Mesothelial cell of epicardium (in vitro differentiated cells): ENCODE measurements around the gene GLCE. TPM values are rescaled to one million over a fixed set of nuclear protein-coding genes. Genes with fewer than 3 reads are reported as not detected.
"Not testable (repeated sequence)": the region's sequence is repeated elsewhere in the genome, so short reads cannot be mapped to it uniquely, and the experiment has no call there.

Source experiments
- DNase-seq, 2 experiments: peaks; one replicate each; pipeline ENCODE4 v3.0.0; 2021; ENCODE audit warnings: low spot score in 2 of 2; ENCODE audit not compliant: unreplicated experiment in 2 of 2
- H3K27ac Mint-ChIP-seq: 2 replicates; pipeline ENCODE4 v1.8.0; 2021; ENCODE audit warnings: mixed read lengths
- H3K27me3 Mint-ChIP-seq: 2 replicates; pipeline ENCODE4 v1.8.0; 2021; ENCODE audit warnings: low read depth, mixed read lengths
- H3K36me3 Mint-ChIP-seq: 2 replicates; pipeline ENCODE4 v1.8.0; 2021; ENCODE audit warnings: mixed read lengths
- H3K4me1 Mint-ChIP-seq: 2 replicates; pipeline ENCODE4 v1.8.0; 2021; ENCODE audit warnings: mixed read lengths
- H3K4me3 Mint-ChIP-seq: 2 replicates; pipeline ENCODE4 v1.8.0; 2021; ENCODE audit warnings: mild to moderate bottlenecking, moderate library complexity, mixed read lengths
- H3K9me3 Mint-ChIP-seq: 2 replicates; pipeline ENCODE4 v1.8.0; 2021; ENCODE audit warnings: mixed read lengths
- total RNA-seq: library from RNA; stranded (reverse); gene quantifications from 3 replicates; pipeline ENCODE4 v1.2.1, GENCODE V29; 2021
- TF ChIP-seq, protein P1 (sequence below): fragments of 200-600 bp; sonication (generic); IDR thresholded peaks from one replicate; pipeline ENCODE4 v1.5.0; 2021; ENCODE audit warnings: antibody characterized with exemption; ENCODE audit not compliant: unreplicated experiment

GLCE gene
- total RNA-seq, 1 donor from 2014 or later = 22.0 TPM

DNA sequence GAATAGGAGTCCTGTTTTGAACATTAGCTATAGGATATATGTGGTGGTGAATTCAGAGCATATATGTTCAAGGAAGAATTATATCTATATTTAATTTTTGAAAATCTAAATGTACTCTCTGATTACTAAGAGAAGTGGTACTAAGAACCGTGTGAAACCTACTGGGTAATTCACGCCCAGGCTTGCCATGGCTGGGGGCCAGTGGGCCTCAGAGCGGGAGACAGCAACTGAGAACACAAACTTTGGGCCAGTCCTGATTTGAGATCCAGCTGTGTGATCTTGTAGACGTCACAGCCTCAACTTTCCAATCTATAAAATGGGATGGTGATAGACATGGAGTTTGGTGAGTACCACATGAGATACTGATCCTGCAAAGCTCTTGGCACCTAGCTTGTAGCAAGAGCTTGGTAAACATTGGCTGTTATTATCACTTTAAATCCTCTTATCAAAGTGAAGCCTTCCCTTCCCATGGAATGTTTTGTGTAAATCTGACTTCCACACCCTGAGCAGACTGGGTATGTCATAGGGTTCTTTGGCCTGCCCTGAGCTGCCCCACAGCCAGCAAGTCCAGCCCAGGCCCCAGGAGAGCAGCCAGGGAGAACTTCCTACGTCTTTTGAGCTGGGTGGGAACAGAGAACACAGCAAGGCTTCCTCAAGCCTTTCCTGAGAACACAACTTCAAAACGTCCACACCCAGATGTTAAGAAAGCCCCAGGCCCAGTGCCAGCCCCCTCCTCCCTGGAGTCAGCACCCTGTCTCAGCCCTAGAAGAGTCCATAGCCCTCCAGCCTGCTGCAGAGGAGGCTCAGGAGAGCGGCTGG is 130.1 kb downstream of the GLCE start:
- DNase-seq = no peak
- Mint-ChIP-seq H3K27me3 (peaks cover 10% of the 10 kb centered on the region), H3K36me3 (no peaks in the 10 kb centered on the region), H3K4me3 (no peak overlapping the region), H3K9me3 (no peaks in the 10 kb centered on the region), H3K27ac (no peak overlapping the region), H3K4me1 (peaks cover 10% of the 10 kb centered on the region)
- TF ChIP-seq, protein P1, sequence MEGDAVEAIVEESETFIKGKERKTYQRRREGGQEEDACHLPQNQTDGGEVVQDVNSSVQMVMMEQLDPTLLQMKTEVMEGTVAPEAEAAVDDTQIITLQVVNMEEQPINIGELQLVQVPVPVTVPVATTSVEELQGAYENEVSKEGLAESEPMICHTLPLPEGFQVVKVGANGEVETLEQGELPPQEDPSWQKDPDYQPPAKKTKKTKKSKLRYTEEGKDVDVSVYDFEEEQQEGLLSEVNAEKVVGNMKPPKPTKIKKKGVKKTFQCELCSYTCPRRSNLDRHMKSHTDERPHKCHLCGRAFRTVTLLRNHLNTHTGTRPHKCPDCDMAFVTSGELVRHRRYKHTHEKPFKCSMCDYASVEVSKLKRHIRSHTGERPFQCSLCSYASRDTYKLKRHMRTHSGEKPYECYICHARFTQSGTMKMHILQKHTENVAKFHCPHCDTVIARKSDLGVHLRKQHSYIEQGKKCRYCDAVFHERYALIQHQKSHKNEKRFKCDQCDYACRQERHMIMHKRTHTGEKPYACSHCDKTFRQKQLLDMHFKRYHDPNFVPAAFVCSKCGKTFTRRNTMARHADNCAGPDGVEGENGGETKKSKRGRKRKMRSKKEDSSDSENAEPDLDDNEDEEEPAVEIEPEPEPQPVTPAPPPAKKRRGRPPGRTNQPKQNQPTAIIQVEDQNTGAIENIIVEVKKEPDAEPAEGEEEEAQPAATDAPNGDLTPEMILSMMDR = no peak

DNA sequence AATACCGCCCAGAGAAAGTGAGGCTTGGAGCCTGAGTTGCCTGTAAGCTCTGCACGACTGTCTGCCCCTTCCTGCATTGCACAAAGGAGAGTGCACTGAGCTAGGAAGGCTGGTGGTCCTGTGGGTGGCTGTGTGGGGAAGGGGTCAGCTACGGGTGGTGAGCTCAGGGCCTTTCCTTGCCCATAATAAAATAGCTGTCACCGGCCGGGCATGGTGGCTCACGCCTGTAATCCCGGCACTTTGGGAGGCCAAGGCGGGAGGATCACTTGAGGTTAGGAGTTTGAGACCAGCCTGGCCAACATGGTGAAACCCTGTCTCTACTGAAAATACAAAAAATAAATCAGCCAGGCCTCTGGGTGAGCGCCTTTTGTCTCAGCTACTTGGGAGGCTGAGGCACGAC is 131.2 kb downstream of the GLCE start:
- H3K9me3 Mint-ChIP-seq, H3K36me3 Mint-ChIP-seq, DNase-seq, H3K27ac Mint-ChIP-seq, H3K4me3 Mint-ChIP-seq: not testable (repeated sequence)
- H3K27me3 Mint-ChIP-seq = peaks cover 21% of the 10 kb centered on the region
- H3K4me1 Mint-ChIP-seq = peaks cover 10% of the 10 kb centered on the region

DNA sequence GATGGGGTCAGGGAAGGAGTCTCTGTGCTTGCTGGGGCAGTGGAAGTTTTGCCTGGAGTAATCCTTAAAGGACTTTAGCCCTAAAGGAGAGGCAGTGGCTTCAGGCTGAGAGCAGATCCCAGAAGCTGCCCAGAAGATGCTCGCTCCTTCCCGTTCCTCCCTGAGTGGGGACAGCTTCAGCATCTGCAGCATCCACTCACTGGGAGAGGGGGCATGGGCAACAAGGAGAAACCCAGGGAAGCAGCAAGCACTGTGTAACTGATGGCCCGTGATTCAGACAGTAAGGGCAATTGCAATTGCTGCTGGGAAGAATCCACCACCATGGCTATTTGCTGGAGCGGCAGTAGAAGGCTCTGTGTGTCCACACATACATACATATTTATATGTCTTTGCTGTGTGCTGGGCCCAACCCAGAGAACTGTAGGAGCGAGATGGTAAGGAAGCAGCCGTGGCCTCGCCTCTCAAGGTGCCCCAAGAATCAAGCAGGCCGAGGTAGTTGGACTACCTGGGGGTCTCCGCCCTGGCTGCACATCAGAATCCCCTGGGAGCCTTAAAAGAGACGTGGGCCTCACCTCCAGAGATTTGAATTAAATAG is 132.5 kb downstream of the GLCE start:
- TF ChIP-seq, protein P1 = no peak
- no peak for DNase-seq
- Mint-ChIP-seq H3K9me3 (no peaks in the 10 kb centered on the region), H3K4me3 (no peak overlapping the region), H3K27ac (no peak overlapping the region), H3K27me3 (peaks cover 33% of the 10 kb centered on the region), H3K4me1 (peaks cover 10% of the 10 kb centered on the region), H3K36me3 (no peaks in the 10 kb centered on the region)

DNA sequence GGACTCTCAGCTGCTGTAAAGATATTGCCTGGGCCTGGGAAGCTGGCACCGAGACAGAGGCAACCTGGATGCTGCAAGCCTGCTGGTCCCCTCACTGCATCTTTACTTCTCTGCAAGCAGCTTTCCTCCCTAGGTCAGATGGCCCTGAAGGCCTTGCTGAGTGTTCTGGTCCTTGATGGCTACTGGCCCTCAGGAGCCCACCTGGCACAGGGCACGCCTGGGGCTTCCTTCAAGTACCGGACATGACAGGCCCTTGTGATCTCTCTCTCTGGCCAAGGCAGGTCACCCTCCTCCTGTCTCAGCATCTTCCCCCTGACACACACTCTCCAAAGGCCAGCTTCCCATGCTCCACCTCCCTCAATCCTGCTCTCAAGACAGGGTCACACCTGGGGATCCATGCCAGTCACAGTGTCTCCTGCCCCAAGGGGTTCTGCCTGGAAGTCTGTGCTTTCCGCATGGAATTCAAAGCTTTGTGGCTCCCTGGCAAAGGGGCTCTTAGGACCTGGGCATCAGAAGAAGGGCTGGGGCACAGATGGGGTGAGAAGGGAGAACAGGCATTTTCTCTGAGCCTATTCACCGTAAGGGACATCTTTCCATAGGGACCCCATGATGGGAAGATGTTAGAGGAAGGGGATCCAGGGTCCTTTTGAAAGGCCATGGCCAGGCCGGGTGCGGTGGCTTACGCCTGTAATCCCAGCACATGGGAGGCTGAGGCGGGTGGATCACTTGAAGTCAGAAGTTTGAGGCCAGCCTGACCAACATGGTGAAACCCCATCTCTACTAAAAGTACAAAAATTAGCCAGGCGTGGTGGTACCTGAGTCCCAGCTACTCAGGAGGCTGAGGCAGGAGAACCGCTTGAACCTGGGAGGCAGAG is 133.5 kb downstream of the GLCE start:
- Mint-ChIP-seq H3K27ac (no peak overlapping the region), H3K27me3 (peaks cover 41% of the 10 kb centered on the region), H3K4me3 (no peak overlapping the region), H3K9me3 (no peaks in the 10 kb centered on the region), H3K4me1 (peaks cover 8% of the 10 kb centered on the region), H3K36me3 (no peaks in the 10 kb centered on the region)
- TF ChIP-seq, protein P1 = no peak
- DNase-seq = no peak

DNA sequence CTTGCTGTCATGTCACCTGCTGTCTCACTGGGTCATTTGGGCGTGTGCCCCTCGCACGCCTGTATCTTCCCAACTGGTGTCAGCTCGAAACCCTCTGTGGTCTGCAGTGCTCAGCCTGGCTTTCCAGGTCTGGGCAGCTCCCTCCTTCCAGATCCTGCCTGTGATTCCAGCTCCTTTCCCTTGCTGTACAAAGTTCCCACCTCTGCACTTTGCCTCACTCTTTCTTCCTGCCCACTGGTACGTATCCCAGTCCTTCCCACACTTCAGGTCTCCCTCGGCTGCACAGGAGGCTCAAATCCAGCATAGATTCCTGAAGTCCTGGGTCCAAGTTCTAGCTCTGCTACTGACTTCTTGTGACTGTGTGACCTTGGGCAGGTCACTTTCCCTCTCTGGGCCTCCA is 136.2 kb downstream of the GLCE start:
- no peak overlapping the region for H3K27ac Mint-ChIP-seq
- DNase-seq = no peak
- H3K36me3 Mint-ChIP-seq = no peaks in the 10 kb centered on the region
- peaks cover 65% of the 10 kb centered on the region for H3K27me3 Mint-ChIP-seq
- H3K4me3 Mint-ChIP-seq = no peak overlapping the region
- no peaks in the 10 kb centered on the region for H3K9me3 Mint-ChIP-seq
- no peaks in the 10 kb centered on the region for H3K4me1 Mint-ChIP-seq
- TF ChIP-seq, protein P1 = no peak
